GM10266 (cell line): ENCODE measurements around the gene MAGED1.

Experiments
- DNase-seq: peaks from one replicate; pipeline ENCODE4 v3.0.0; 2012; ENCODE audit errors: extremely low spot score
- TF ChIP-seq, protein P1 (sequence below): IDR thresholded peaks from 2 replicates; pipeline ENCODE4 v1.5.1; 2012; ENCODE audit warnings: mild to moderate bottlenecking, low read depth; ENCODE audit not compliant: control insufficient read depth, insufficient read depth; ENCODE audit errors: missing control alignments

Gene MAGED1

DNA sequence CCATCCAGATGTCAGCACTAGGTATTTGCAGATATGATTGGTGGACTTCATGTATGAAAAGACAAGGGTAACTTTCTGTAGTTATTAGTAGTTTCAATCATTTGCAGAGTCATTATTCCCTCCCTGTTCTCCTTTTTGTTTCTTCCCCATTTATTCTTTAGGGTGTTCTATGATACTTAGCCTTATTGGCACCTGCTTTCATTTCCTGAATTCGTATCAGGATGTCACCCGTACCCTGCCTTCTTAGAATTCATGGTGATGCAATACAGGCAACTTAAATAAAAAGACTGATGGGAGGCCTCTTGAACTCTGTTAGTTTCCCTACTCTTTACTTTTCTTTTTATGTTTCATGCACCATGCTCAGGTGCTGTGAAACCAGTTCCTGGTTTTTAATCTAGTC lies 24.2 kb downstream of the MAGED1 start:
- TF ChIP-seq, protein P1, sequence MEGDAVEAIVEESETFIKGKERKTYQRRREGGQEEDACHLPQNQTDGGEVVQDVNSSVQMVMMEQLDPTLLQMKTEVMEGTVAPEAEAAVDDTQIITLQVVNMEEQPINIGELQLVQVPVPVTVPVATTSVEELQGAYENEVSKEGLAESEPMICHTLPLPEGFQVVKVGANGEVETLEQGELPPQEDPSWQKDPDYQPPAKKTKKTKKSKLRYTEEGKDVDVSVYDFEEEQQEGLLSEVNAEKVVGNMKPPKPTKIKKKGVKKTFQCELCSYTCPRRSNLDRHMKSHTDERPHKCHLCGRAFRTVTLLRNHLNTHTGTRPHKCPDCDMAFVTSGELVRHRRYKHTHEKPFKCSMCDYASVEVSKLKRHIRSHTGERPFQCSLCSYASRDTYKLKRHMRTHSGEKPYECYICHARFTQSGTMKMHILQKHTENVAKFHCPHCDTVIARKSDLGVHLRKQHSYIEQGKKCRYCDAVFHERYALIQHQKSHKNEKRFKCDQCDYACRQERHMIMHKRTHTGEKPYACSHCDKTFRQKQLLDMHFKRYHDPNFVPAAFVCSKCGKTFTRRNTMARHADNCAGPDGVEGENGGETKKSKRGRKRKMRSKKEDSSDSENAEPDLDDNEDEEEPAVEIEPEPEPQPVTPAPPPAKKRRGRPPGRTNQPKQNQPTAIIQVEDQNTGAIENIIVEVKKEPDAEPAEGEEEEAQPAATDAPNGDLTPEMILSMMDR, result no peak
- DNase-seq, result no peak

DNA sequence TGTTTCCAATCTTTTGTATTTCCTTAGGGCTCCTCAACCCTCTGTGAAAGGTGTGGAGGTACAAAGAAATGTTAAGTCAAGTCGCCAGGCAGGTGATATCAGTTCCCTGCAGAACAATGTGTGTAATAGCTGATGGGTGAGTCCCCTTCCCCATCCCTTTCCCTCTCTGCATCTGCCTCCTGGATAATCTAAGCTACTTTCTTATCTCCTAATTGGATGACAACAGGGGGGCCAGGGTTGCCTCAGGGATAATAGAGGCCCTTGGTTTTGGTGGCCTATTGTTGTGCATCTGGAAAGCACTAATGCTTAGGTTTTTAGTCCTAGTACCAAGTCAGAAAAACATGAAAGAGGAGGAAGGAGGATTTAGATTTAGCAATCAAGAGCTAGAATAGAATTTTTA lies 29.1 kb downstream of the MAGED1 start:
- DNase-seq, result no peak
- TF ChIP-seq, protein P1, result no peak

DNA sequence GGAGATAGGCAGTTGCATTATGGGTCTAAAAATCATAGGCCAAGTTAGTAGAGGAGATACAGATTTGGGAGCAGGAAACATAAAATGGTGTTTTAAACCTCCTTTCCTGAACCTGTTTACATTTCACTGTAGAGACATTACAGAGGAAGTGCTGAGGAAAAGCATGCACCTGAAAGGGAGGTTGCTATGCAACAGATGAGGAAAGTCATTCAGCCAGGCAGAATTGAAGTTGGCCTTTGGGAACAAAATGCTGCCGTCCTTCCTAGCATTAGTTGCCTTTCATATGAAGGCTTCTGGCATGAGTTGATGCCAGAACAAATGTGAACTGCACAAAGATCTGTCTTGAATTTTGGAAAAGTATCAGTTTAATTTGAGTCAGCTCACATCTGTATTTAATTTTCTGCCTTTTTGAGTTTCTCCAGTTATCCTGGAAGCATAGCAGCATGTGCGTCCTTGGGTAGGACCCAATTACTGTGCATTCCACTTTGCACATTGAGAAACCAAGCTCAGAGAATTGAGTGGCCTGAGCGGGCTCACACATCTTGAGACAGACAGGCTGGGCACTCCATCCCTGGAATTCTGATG lies 38.2 kb downstream of the MAGED1 start:
- no peak for DNase-seq
- TF ChIP-seq, protein P1, result no peak
